ENCODE measurements around the gene PNISR. TPM values are rescaled to one million over a fixed set of nuclear protein-coding genes. Genes with fewer than 3 reads are reported as not detected.

Gene PNISR
- total RNA-seq, 4 donors from 2014 or later = 183 to 302 (median 241) TPM

DNA sequence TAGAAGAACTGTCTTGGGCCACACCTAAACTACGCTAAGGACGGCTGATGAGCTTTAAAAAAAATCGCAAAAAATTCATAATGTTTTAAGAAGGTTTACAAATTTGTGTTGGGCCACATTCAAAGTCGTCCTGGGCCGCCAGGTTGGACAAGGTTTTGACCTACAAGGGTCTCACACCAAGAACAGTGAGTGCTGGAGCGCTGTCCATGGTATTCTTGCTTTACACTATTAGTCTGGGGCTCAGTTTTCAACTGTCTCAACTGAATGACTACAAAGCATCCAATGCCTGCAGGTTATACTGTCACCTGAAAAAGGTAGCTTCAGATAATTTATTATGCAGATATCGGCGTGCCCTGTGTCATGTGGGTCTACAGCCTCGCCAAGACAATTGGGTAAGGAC lies 72.0 kb downstream of the PNISR start:
- Histone ChIP-seq H3K4me3 (replicated peaks in 1 of 3) (no peak overlapping the region), H3K4me1 (peaks cover 3 to 8% of the 10 kb centered on the region in 2 donors), H3K27me3 (no peaks in the 10 kb centered on the region), H3K9me3 (no peaks in the 10 kb centered on the region), H3K27ac (no peak overlapping the region), H3K36me3 (no peaks in the 10 kb centered on the region)
- no peak for TF ChIP-seq POLR2A (IDR thresholded peaks at IDR 0.05)
- WGBS, 2 donors = 62 to 64% methylated on average over 9 of the region's 9 CpGs
- intact Hi-C loops (cut with DNase I) = no loop called here
- no peak for DNase-seq

DNA sequence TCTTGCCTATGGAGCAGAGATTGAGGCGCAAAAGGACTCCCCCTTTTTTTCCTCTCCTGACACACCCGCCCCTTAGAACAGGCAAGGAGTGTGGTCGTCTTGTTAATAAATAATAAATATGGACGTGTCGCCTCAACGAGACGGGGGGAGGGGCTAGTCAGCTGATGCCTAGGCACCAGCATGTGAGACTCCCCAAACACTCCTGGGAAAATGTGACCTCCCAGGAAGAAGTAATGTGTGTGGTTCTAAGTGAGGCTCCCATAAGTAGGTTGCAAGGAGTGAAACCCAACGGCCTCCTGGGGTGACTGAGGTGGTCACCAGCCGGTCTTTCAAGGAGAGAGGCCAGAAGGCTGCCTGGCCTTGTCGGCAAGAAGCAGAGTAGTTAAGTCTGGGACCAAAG lies 74.5 kb downstream of the PNISR start:
- H3K4me1 ChIP-seq = peaks cover 3 to 8% of the 10 kb centered on the region in 2 donors
- peak; percentile 15 to 18 for DNase-seq
- H3K27me3 ChIP-seq = no peaks in the 10 kb centered on the region
- H3K4me3 ChIP-seq (replicated peaks in 1 of 3) = no peak overlapping the region
- 33 to 34% methylated on average over 10 of the region's 10 CpGs for WGBS, 2 donors
- H3K9me3 ChIP-seq = no peaks in the 10 kb centered on the region
- no peak overlapping the region for H3K27ac ChIP-seq
- no peaks in the 10 kb centered on the region for H3K36me3 ChIP-seq
- intact Hi-C loops (cut with DNase I) = no loop called here
- TF ChIP-seq CTCF (IDR thresholded peaks at IDR 0.05) (no peak), POLR2A (IDR thresholded peaks at IDR 0.05) (no peak)

GRCh38 chr6:99349171-99350141 lies 75.7 kb downstream of the PNISR start, which contains the start of gene FAXC:
FAXC (minus strand) TSS chr6:99349674; CDS start chr6:99349372, 302 bp downstream.
- Histone ChIP-seq H3K27me3 (no peaks in the 10 kb centered on the region), H3K4me3 (replicated peaks in 1 of 3) (peak within 1 kb of the TSS; percentile 9 to 57 (median 53)), H3K27ac (peak within 1 kb of the TSS in 1 of 3 donors; percentile 52), H3K4me1 (peaks cover 3 to 8% of the 10 kb centered on the region in 2 donors), H3K9me3 (no peaks in the 10 kb centered on the region), H3K36me3 (no peaks in the 10 kb centered on the region)
- DNase-seq = peak; percentile 66 to 68
- intact Hi-C loops (cut with DNase I) = no loop called here
- TF ChIP-seq POLR2A (IDR thresholded peaks at IDR 0.05) = peak in 1 of 2 donors; percentile 22
- TF ChIP-seq CTCF (IDR thresholded peaks at IDR 0.05) = peak in 4 of 6 experiments; percentile 21 to 45 (median 32)
- 0 to 1% methylated on average over 49 to 50 of the region's 108 CpGs for WGBS, 2 donors

DNA sequence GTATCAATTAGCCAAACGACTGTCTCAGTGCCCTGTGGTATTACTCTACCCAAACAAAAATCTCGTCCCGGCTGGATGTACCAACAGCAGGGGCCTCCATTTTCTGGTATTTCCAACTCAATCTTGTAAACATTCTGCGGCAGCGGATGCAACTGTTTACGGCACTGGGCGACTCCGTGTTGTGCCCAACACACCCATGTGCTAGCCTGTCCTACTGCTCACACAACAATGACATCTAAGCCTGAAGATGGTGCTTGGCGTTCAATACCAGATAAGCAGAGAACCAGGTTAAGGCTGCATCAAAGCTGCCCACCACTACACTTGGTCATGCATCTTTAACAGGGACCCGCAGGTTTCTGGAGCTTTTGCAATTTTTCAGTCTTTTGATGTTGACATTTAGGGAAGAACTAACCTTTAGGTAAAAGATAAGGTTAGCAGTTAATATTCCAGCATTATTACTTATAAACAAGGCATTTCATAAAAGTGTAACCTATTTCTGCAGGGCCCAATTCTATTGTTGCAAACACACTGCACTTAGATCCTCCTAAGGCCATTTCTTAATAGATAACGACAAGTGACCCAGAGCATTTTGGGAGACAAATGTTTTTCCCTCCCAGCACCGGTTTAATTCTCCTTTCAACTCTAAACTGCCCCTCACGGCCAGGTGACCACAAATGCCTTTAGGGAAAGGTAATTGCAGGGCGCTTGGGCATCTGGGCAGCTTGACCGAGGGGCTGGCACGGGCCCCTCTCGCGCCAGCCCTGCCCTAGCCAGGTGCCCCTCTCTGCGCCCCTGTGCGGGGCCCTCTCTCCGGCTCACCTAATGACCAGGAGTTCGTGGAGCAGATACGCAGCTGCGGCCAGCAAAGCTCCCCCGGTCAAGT lies 76.6 kb downstream of the PNISR start:
- Histone ChIP-seq H3K36me3 (no peaks in the 10 kb centered on the region), H3K27ac (peak overlapping the region in 1 of 3 donors; percentile 29), H3K4me1 (peaks cover 3 to 8% of the 10 kb centered on the region in 2 donors), H3K27me3 (no peaks in the 10 kb centered on the region), H3K4me3 (replicated peaks in 1 of 3) (peak overlapping the region in 1 of 3 donors; percentile 57), H3K9me3 (no peaks in the 10 kb centered on the region)
- 65 to 76% methylated on average over 15 to 21 of the region's 25 CpGs for WGBS, 2 donors
- TF ChIP-seq POLR2A (IDR thresholded peaks at IDR 0.05) (no peak), CTCF (IDR thresholded peaks at IDR 0.05) (no peak)
- intact Hi-C loops (cut with DNase I) = no loop called here
- peak in 1 of 2 donors; percentile 1 for DNase-seq

Other genes starting within 250 kb of the PNISR start
- gene FAXC, start 75.6 kb downstream of the PNISR start, total RNA-seq = 1 to 10 TPM in 3 of 4 donors, under 1 TPM in 1; 0.71 to 6.4 (median 3.4) TPM
- 1 to 10 TPM; 5.2 to 7.0 (median 5.8) TPM for gene COQ3, start 31.1 kb downstream of the PNISR start, total RNA-seq
- 10 to 100 TPM; 12.9 to 19.7 (median 16.5) TPM for gene USP45, start 90.1 kb upstream of the PNISR start, total RNA-seq
- 100 to 1,000 TPM in 1 of 4 donors, 10 to 100 TPM in 3; 74.2 to 393 (median 92.2) TPM for gene CCNC, start 143.4 kb upstream of the PNISR start, total RNA-seq
- not detected for gene PRDM13, start 181.5 kb upstream of the PNISR start, total RNA-seq

All from thyroid gland (tissue), 4 donors.